IMR-90 (cell line): ENCODE data around the gene IL13RA1. TPM values are rescaled to one million over a fixed set of nuclear protein-coding genes. Genes with fewer than 3 reads are reported as not detected.

Source experiments
- ATAC-seq: fragments of 200-7000 bp; cut with Tn5 transposase; 2 replicates; pipeline ENCODE4 v1.9.1; 2020; ENCODE audit warnings: low read depth, mild to moderate bottlenecking, moderate library complexity
- BruUV-seq: library from RNA; stranded (reverse); fragments of 400-500 nt; replicated peaks from 2 replicates; lab custom pipeline; 2021; lab: Mats Ljungman, UMichigan
- CTCF ChIA-PET: fragments of 300-600 bp; formaldehyde crosslinking; extraction: SDS; loops from one replicate; lab custom pipeline; 2021; ENCODE audit warnings: antibody characterized with exemption; lab: Yijun Ruan, JAX
- POLR2A ChIA-PET: fragments of 300-600 bp; sonication (Branson Sonifier 250); formaldehyde crosslinking; loops from one replicate; lab custom pipeline; 2022; ENCODE audit warnings: antibody characterized with exemption; ENCODE audit not compliant: unreplicated experiment; lab: Charles Lee
- DNase-seq: peaks from one replicate; pipeline ENCODE4 v3.0.0; 2013
- H2AFZ ChIP-seq: replicated peaks from 2 replicates; pipeline ENCODE3; 2013; ENCODE audit warnings: low read length, mild to moderate bottlenecking; ENCODE audit not compliant: poor library complexity
- H2AK5ac ChIP-seq: 2 replicates; pipeline ENCODE4 v1.6.1; 2013; ENCODE audit warnings: low read depth, low read length, inconsistent platforms
- H2AK9ac ChIP-seq: replicated peaks from 2 replicates; pipeline ENCODE3; 2013; ENCODE audit warnings: mild to moderate bottlenecking, low read depth, low read length, moderate library complexity; ENCODE audit not compliant: poor library complexity
- H2BK120ac ChIP-seq: 2 replicates; pipeline ENCODE4 v1.6.1; 2013; ENCODE audit warnings: low read depth, low read length, inconsistent platforms
- H2BK15ac ChIP-seq: 3 replicates; pipeline ENCODE4 v1.6.1; 2013; ENCODE audit warnings: low read depth, low read length, inconsistent platforms
- H2BK20ac ChIP-seq: 2 replicates; pipeline ENCODE4 v1.6.1; 2013; ENCODE audit warnings: low read depth, mild to moderate bottlenecking, inconsistent platforms, low read length, moderate library complexity
- H2BK5ac ChIP-seq: 2 replicates; pipeline ENCODE4 v1.6.1; 2013; ENCODE audit warnings: mild to moderate bottlenecking, low read depth, low read length, inconsistent platforms; ENCODE audit not compliant: poor library complexity, severe bottlenecking
- H3K14ac ChIP-seq: replicated peaks from 2 replicates; pipeline ENCODE4 v1.6.1; 2013; ENCODE audit warnings: low read depth, low read length, inconsistent platforms
- H3K18ac ChIP-seq: 2 replicates; pipeline ENCODE4 v1.6.1; 2013; ENCODE audit warnings: low read depth, low read length, control low read depth
- H3K23ac ChIP-seq: 2 replicates; pipeline ENCODE4 v1.6.1; 2013; ENCODE audit warnings: low read depth, low read length, inconsistent platforms
- H3K27ac ChIP-seq: 2 replicates; pipeline ENCODE4 v1.5.1; 2013; ENCODE audit warnings: mild to moderate bottlenecking, control low read depth, low read length; ENCODE audit not compliant: insufficient read depth
- H3K27me3 ChIP-seq: 2 replicates; pipeline ENCODE4 v1.6.1; 2013; ENCODE audit warnings: low read length; ENCODE audit not compliant: control insufficient read depth, insufficient read depth
- H3K36me3 ChIP-seq: 2 replicates; pipeline ENCODE4 v1.6.1; 2013; ENCODE audit warnings: low read length, mixed read lengths; ENCODE audit not compliant: control insufficient read depth, insufficient read depth
- H3K4ac ChIP-seq: 2 replicates; pipeline ENCODE4 v1.6.1; 2013; ENCODE audit warnings: low read depth, low read length, inconsistent platforms
- H3K4me1 ChIP-seq: 2 replicates; pipeline ENCODE4 v1.6.1; 2013; ENCODE audit warnings: low read length, mixed read lengths; ENCODE audit not compliant: control insufficient read depth, insufficient read depth
- H3K4me2 ChIP-seq: 2 replicates; pipeline ENCODE4 v1.6.1; 2013; ENCODE audit warnings: low read depth, mild to moderate bottlenecking, control low read depth, low read length, moderate library complexity
- H3K4me3 ChIP-seq: 2 replicates; pipeline ENCODE4 v1.5.1; 2013; ENCODE audit warnings: low read depth, mild to moderate bottlenecking, control low read depth, low read length, moderate library complexity; ENCODE audit not compliant: insufficient read depth
- H3K56ac ChIP-seq: 2 replicates; pipeline ENCODE4 v1.6.1; 2013; ENCODE audit warnings: low read length, inconsistent platforms; ENCODE audit not compliant: insufficient read depth; ENCODE audit errors: extremely low read depth
- H3K79me1 ChIP-seq, 2 experiments: 2 replicates each; pipeline ENCODE4 v1.6.1; 2013; ENCODE audit warnings: low read length in 2 of 2, inconsistent platforms in 1 of 2, low read depth in 1 of 2
- H3K9ac ChIP-seq: 2 replicates; pipeline ENCODE4 v1.6.1; 2013; ENCODE audit warnings: low read depth, low read length, control low read depth
- H3K9me1 ChIP-seq: 2 replicates; pipeline ENCODE4 v1.6.1; 2013; ENCODE audit warnings: low read length, inconsistent platforms; ENCODE audit not compliant: insufficient read depth
- H3K9me3 ChIP-seq: 2 replicates; pipeline ENCODE4 v1.6.1; 2013; ENCODE audit warnings: low read length; ENCODE audit not compliant: control insufficient read depth, insufficient read depth
- H4K20me1 ChIP-seq: 2 replicates; pipeline ENCODE4 v1.6.1; 2013; ENCODE audit warnings: low read length, inconsistent platforms; ENCODE audit not compliant: insufficient read depth
- H4K5ac ChIP-seq: 2 replicates; pipeline ENCODE4 v1.6.1; 2013; ENCODE audit warnings: mild to moderate bottlenecking, low read depth, low read length, control low read depth
- H4K8ac ChIP-seq, 2 experiments: 2 replicates each; pipeline ENCODE4 v1.6.1; 2013; ENCODE audit warnings: low read depth in 2 of 2, low read length in 2 of 2, control low read depth in 1 of 2, inconsistent platforms in 1 of 2
- H4K91ac ChIP-seq: 2 replicates; pipeline ENCODE4 v1.6.1; 2013; ENCODE audit warnings: low read depth, low read length, inconsistent platforms; ENCODE audit not compliant: insufficient read depth
- BHLHE40 ChIP-seq: fragments of 150-350 bp; IDR thresholded peaks from 2 replicates; pipeline ENCODE4 v1.6.1; 2016; ENCODE audit warnings: mild to moderate bottlenecking, low read depth, low read length
- CHD1 ChIP-seq: IDR thresholded peaks from 2 replicates; pipeline ENCODE4 v1.6.1; 2012; ENCODE audit warnings: low read depth, low read length, improper control_type of control experiment
- CTCF ChIP-seq: conservative IDR thresholded peaks from 2 replicates; pipeline ENCODE4 v1.5.1; 2012; ENCODE audit warnings: mild to moderate bottlenecking, low read depth, low read length, improper control_type of control experiment
- ELK1 ChIP-seq: fragments of 150-350 bp; IDR thresholded peaks from 2 replicates; pipeline ENCODE4 v1.6.1; 2016; ENCODE audit warnings: low read depth, mild to moderate bottlenecking, low read length, moderate library complexity, borderline replicate concordance
- FOS ChIP-seq: fragments of 150-350 bp; IDR thresholded peaks from 2 replicates; pipeline ENCODE4 v1.6.1; 2016; ENCODE audit warnings: low read depth, low read length
- MAFK ChIP-seq: IDR thresholded peaks from 2 replicates; pipeline ENCODE4 v1.6.1; 2012; ENCODE audit warnings: low read depth, low read length, improper control_type of control experiment
- MAZ ChIP-seq: IDR thresholded peaks from 2 replicates; pipeline ENCODE4 v1.6.1; 2012; ENCODE audit warnings: low read depth, mild to moderate bottlenecking, low read length, improper control_type of control experiment, moderate library complexity, borderline replicate concordance
- MXI1 ChIP-seq: IDR thresholded peaks from 2 replicates; pipeline ENCODE4 v1.6.1; 2012; ENCODE audit warnings: low read depth, mild to moderate bottlenecking, low read length, moderate library complexity, borderline replicate concordance
- NFE2L2 ChIP-seq: fragments of 150-350 bp; IDR thresholded peaks from 2 replicates; pipeline ENCODE4 v1.6.1; 2016; ENCODE audit warnings: low read depth, mild to moderate bottlenecking, low read length
- POLR2A ChIP-seq: IDR thresholded peaks from 2 replicates; pipeline ENCODE4 v1.6.1; 2012; ENCODE audit warnings: mild to moderate bottlenecking, low read depth, low read length
- RAD21 ChIP-seq: IDR thresholded peaks from 2 replicates; pipeline ENCODE4 v1.6.1; 2012; ENCODE audit warnings: low read length, improper control_type of control experiment
- RCOR1 ChIP-seq: IDR thresholded peaks from 2 replicates; pipeline ENCODE4 v1.6.1; 2012; ENCODE audit warnings: mild to moderate bottlenecking, low read length, improper control_type of control experiment; ENCODE audit not compliant: insufficient replicate concordance
- RFX5 ChIP-seq: IDR thresholded peaks from 2 replicates; pipeline ENCODE4 v1.8.0; 2012; ENCODE audit warnings: low read depth, mild to moderate bottlenecking, low read length, moderate library complexity
- SMC3 ChIP-seq: fragments of 150-350 bp; IDR thresholded peaks from 2 replicates; pipeline ENCODE4 v1.6.1; 2016; ENCODE audit warnings: low read depth, mild to moderate bottlenecking, antibody characterized with exemption, low read length, moderate library complexity
- USF2 ChIP-seq: fragments of 150-350 bp; IDR thresholded peaks from 2 replicates; pipeline ENCODE4 v1.6.1; 2017; ENCODE audit warnings: mild to moderate bottlenecking, antibody characterized with exemption, low read length, low read depth
- WGBS, 2 experiments: methylation state at CpG; one replicate each; pipeline versions ENCODE4 v1.1.5 to v1.1.7; 2013; ENCODE audit warnings: missing lambda C conversion rate in 2 of 2; ENCODE audit not compliant: insufficient read length in 1 of 2; ENCODE audit errors: extremely low coverage in 2 of 2; 5-methylcytosine and 5-hydroxymethylcytosine counted together
- dilution Hi-C: fragments of 300-500 bp; cut with HindIII; formaldehyde crosslinking; loops from one replicate; pipeline ENCODE4 v1.14.3; 2018; ENCODE audit warnings: low sequenced_read_pairs; ENCODE audit not compliant: unreplicated experiment
- in situ Hi-C: fragments of 300-500 bp; cut with MboI; formaldehyde crosslinking; loops from 3 replicates; pipeline ENCODE4 v1.14.3; 2019; ENCODE audit warnings: low sequenced_read_pairs, inconsistent platforms, mixed read lengths
- intact Hi-C: fragments of 100-400 bp; cut with micrococcal nuclease; formaldehyde crosslinking; loops from 2 replicates; pipeline ENCODE4 v1.10.0; 2022
- polyA plus RNA-seq, 3 experiments: library from polyadenylated mRNA; depleted of rRNA; stranded (reverse); fragments of >200 nt; gene quantifications; 2 replicates each; pipeline ENCODE4 v1.2.3, GENCODE V29; 2012; ENCODE audit warnings: low replicate concordance in 1 of 3
- total RNA-seq: library from RNA; depleted of rRNA; stranded (reverse); fragments of >200 nt; gene quantifications from 2 replicates; pipeline ENCODE4 v1.2.3, GENCODE V29; 2012

The IL13RA1 gene
- total and polyA plus RNA-seq, 2 of the 4 experiments (the other 2 are of a cell fraction) = 24.2 to 31.7 TPM

- H2AK5ac ChIP-seq = no peak overlapping the region
- no peak overlapping the region for H3K18ac ChIP-seq
- BruUV-seq = no TSS peak
- no peak overlapping the region for H3K4me2 ChIP-seq
- no peak overlapping the region for H3K4ac ChIP-seq
- no peak overlapping the region; the same call in 1 of the 2 replicates for H3K27ac ChIP-seq
- no peak overlapping the region for H2BK120ac ChIP-seq
- no peaks in the 10 kb centered on the region for H3K9me1 ChIP-seq
- intact Hi-C loops (no loop called here), in situ Hi-C loops (no loop called here), dilution Hi-C loops (no loop called here)
- 0 out of 2 replicates have a peak, but pooled peaks cover 1% of the 10 kb centered on the region for H3K36me3 ChIP-seq
- CTCF ChIA-PET = interaction anchor here (0.5 kb wide), 1 partner anchor 90 kb away, joined by 3 read pairs; no protein-coding TSS in a partner anchor
- H2BK20ac ChIP-seq = no peak overlapping the region
- H3K23ac ChIP-seq = no peak overlapping the region
- DNase-seq = no peak
- no peak for ATAC-seq
- POLR2A ChIA-PET = no interaction called here
- H4K20me1 ChIP-seq = no peaks in the 10 kb centered on the region
- H3K4me3 ChIP-seq = no peak overlapping the region
- no peaks in the 10 kb centered on the region for H3K9me3 ChIP-seq
- H3K4me1 ChIP-seq = no peaks in the 10 kb centered on the region
- H2BK5ac ChIP-seq = no peak overlapping the region
- no peak overlapping the region for H4K8ac ChIP-seq
- H2AFZ ChIP-seq = no peak overlapping the region
- H3K14ac ChIP-seq = no peak overlapping the region
- H3K27me3 ChIP-seq = no peaks in the 10 kb centered on the region
- H3K56ac ChIP-seq = no peak overlapping the region
- H3K9ac ChIP-seq = no peak overlapping the region
- no peaks in the 10 kb centered on the region for H3K79me1 ChIP-seq
- TF ChIP-seq CTCF = no peak
- TF ChIP-seq NFE2L2 = no peak
- TF ChIP-seq CHD1 = no peak
- TF ChIP-seq POLR2A = no peak
- no peak for TF ChIP-seq RAD21
- TF ChIP-seq SMC3 = no peak
- TF ChIP-seq RCOR1 = no peak
- TF ChIP-seq FOS = no peak
- TF ChIP-seq USF2 = no peak
- TF ChIP-seq RFX5 = no peak
- no peak for TF ChIP-seq MXI1
- no peak for TF ChIP-seq MAFK
- no peak for TF ChIP-seq BHLHE40
- no peak for TF ChIP-seq ELK1
- TF ChIP-seq MAZ = no peak
- WGBS, 2 experiments = no CpG with 5 or more reads among the region's 5 CpGs
- no peak overlapping the region for H4K91ac ChIP-seq
- no peak overlapping the region for H4K5ac ChIP-seq
- H2BK15ac ChIP-seq = no peak overlapping the region
- no peak overlapping the region for H2AK9ac ChIP-seq
Observed at GRCh38 chrX:118795528-118796280, 68.3 kb downstream of the IL13RA1 start.
